HepG2 (cell line): Measurements from ENCODE around the gene FLT3LG. TPM values are rescaled to one million over a fixed set of nuclear protein-coding genes. Genes with fewer than 3 reads are reported as not detected.

ENCODE experiments used
- CREB1 ChIP-seq, 2 experiments: fragments of 450-650 bp in 1 of 2; IDR thresholded peaks; 2 replicates each; pipeline ENCODE4 v1.6.1; 2016 to 2017; ENCODE audit warnings: control low read depth in 1 of 2, mild to moderate bottlenecking in 1 of 2, missing compliant biosample characterization in 1 of 2, missing genetic modification characterization in 1 of 2
- DNMT1 ChIP-seq: sonication (generic); formaldehyde crosslinking; IDR thresholded peaks from 2 replicates; pipeline ENCODE4 v1.5.1; 2020; ENCODE audit warnings: mild to moderate bottlenecking, missing genetic modification reagents
- EP300 ChIP-seq, 3 experiments: sonication (generic) in 1 of 3; formaldehyde crosslinking in 1 of 3; IDR thresholded peaks; 2 replicates each; pipeline versions ENCODE4 v1.5.1 to v1.6.1; 2011 to 2020; ENCODE audit warnings: low read depth in 2 of 3, low read length in 2 of 3, borderline replicate concordance in 1 of 3, improper control_type of control experiment in 1 of 3, mild to moderate bottlenecking in 1 of 3, missing genetic modification reagents in 1 of 3, moderate library complexity in 1 of 3
- KDM1A ChIP-seq: IDR thresholded peaks from 2 replicates; pipeline ENCODE4 v1.6.1; 2016; ENCODE audit warnings: missing compliant biosample characterization
- MAF1 ChIP-seq: sonication (generic); formaldehyde crosslinking; IDR thresholded peaks from 2 replicates; pipeline ENCODE4 v1.5.0; 2020; ENCODE audit warnings: missing genetic modification reagents, borderline replicate concordance
- PTBP1 ChIP-seq: fragments of 200-400 bp; formaldehyde crosslinking; IDR thresholded peaks from 2 replicates; pipeline ENCODE4 v1.6.1; 2018; ENCODE audit warnings: low read length, low read depth; ENCODE audit not compliant: poor library complexity, severe bottlenecking
- REXO4 ChIP-seq: sonication (generic); formaldehyde crosslinking; IDR thresholded peaks from 2 replicates; pipeline ENCODE4 v1.8.0; 2022; ENCODE audit warnings: missing genetic modification reagents, mild to moderate bottlenecking, borderline replicate concordance
- RNF2 ChIP-seq: fragments of 450-650 bp; conservative IDR thresholded peaks from 2 replicates; pipeline ENCODE4 v1.6.1; 2016; ENCODE audit warnings: low read depth
- ZNF124 ChIP-seq: sonication (generic); formaldehyde crosslinking; IDR thresholded peaks from 2 replicates; pipeline ENCODE4 v1.4.0; 2020; ENCODE audit warnings: missing genetic modification reagents
- ZNF235 ChIP-seq: sonication (generic); formaldehyde crosslinking; IDR thresholded peaks from 2 replicates; pipeline ENCODE4 v1.8.1; 2023; ENCODE audit warnings: mild to moderate bottlenecking, missing genetic modification reagents, borderline replicate concordance
- ZNF256 ChIP-seq: sonication (generic); formaldehyde crosslinking; conservative IDR thresholded peaks from 2 replicates; pipeline ENCODE4 v1.4.0; 2020; ENCODE audit warnings: missing genetic modification reagents
- ZNF367 ChIP-seq: sonication (generic); formaldehyde crosslinking; IDR thresholded peaks from 2 replicates; pipeline ENCODE4 v1.4.0; 2020; ENCODE audit warnings: missing genetic modification reagents, borderline replicate concordance
- ZNF547 ChIP-seq: sonication (generic); formaldehyde crosslinking; IDR thresholded peaks from 2 replicates; pipeline ENCODE4 v1.5.1; 2020; ENCODE audit warnings: mild to moderate bottlenecking, missing genetic modification reagents
- ZNF674 ChIP-seq: sonication (generic); formaldehyde crosslinking; IDR thresholded peaks from 2 replicates; pipeline ENCODE4 v1.5.0; 2020; ENCODE audit warnings: low read depth, mild to moderate bottlenecking, missing genetic modification reagents
- ZNF792 ChIP-seq: IDR thresholded peaks from 2 replicates; pipeline ENCODE4 v1.6.1; 2016
- polyA plus RNA-seq, 8 experiments: library from polyadenylated mRNA; depleted of rRNA in 3 of 8; stranded (reverse) in 7 of 8; unstranded in 1 of 8; fragments of >200 nt; fragmentation: Illumina TruSeq in 4 of 8; extraction: Trizol in 4 of 8; gene quantifications; 2 replicates each; pipeline versions ENCODE4 v1.2.1 to v1.2.3, GENCODE V29; 2011 to 2016; ENCODE audit warnings: low read depth in 4 of 8, missing spikeins in 1 of 8, mixed read lengths in 1 of 8; ENCODE audit not compliant: insufficient read depth in 1 of 8
- total RNA-seq, 5 experiments: library from RNA; depleted of rRNA; stranded (reverse); fragments of >200 nt; fragmentation: Illumina TruSeq; extraction: Trizol; gene quantifications; 2 replicates each; pipeline ENCODE4 v1.2.3, GENCODE V29; 2016; ENCODE audit warnings: low read depth in 1 of 5
- TF ChIP-seq, protein P1 (sequence below): IDR thresholded peaks from 2 replicates; pipeline ENCODE4 v1.6.1; 2016; ENCODE audit warnings: missing compliant biosample characterization, missing genetic modification reagents, borderline replicate concordance
- TF ChIP-seq, protein P2 (sequence below): fragments of 450-650 bp; IDR thresholded peaks from 2 replicates; pipeline ENCODE4 v1.6.1; 2017
- TF ChIP-seq, protein P3 (sequence below): sonication (generic); formaldehyde crosslinking; IDR thresholded peaks from 2 replicates; pipeline ENCODE4 v1.5.0; 2020; ENCODE audit warnings: mild to moderate bottlenecking, missing genetic modification reagents, moderate library complexity
- TF ChIP-seq, protein P4 (sequence below): IDR thresholded peaks from 2 replicates; pipeline ENCODE4 v1.6.1; 2018; ENCODE audit warnings: missing genetic modification reagents
- TF ChIP-seq, protein P5 (sequence below): sonication (generic); formaldehyde crosslinking; IDR thresholded peaks from 2 replicates; pipeline ENCODE4 v1.4.0; 2020; ENCODE audit warnings: mild to moderate bottlenecking, missing genetic modification reagents

The FLT3LG gene
- total and polyA plus RNA-seq, 2 of the 13 experiments (the other 11 are each of a cell fraction or from before 2014, with no cell fraction given): 1.5 to 2.6 TPM

DNA sequence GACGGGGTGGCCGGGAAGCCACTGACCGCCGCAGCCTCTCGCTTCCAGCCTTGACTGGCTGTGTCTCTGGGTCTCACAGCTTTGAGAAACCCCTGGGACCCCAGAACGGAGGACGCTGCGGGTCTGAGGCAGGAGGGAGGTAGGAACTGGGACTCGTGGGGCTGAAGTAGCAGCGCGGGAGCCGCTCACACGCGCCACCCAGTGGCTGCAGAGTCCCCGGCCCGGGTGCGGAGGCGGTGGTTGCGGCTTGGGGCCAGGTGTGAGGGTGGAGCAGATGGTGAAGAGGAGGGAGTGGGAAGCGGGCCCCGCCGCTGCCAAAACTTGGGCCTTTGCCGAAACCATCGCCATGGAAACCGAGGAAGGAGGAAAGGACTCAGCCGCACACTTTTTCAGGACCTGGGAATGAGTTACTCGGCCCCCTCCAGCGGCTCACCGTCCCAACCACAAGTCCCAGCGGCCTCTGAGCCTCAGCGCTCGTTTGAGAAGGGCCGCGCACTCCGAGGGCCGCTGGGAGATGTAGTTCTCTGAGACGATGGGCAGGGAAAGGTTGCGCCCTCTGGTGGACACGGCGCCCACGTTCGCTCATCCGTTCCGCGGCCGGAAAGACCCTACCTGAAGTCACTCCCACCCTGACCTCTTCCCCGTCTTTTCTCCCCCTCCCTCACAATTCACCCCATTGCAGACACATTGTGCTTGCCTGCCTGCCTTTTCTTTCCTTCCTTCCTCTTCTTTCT lies 30.5 kb upstream of the FLT3LG start (continued):
- TF ChIP-seq, protein P1, sequence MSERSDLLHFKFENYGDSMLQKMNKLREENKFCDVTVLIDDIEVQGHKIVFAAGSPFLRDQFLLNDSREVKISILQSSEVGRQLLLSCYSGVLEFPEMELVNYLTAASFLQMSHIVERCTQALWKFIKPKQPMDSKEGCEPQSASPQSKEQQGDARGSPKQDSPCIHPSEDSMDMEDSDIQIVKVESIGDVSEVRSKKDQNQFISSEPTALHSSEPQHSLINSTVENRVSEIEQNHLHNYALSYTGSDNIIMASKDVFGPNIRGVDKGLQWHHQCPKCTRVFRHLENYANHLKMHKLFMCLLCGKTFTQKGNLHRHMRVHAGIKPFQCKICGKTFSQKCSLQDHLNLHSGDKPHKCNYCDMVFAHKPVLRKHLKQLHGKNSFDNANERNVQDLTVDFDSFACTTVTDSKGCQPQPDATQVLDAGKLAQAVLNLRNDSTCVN (CRISPR knock-in tag): no peak; the same call in 1 of the 2 replicates
- TF ChIP-seq DNMT1 (CRISPR knock-in tag) (no peak), ZNF235 (no peak), ZNF674 (CRISPR knock-in tag) (no peak), ZNF124 (peak; percentile 52; the same call in 1 of the 2 replicates), ZNF256 (CRISPR knock-in tag) (no peak), RNF2 (0 out of 2 replicates have a peak, but pooled peaks have one; percentile 46), ZNF367 (no peak), CREB1 (IDR thresholded peaks at IDR 0.05) (no peak), CREB1 (CRISPR knock-in tag; IDR thresholded peaks at IDR 0.05) (peak; percentile 63), PTBP1 (no peak), ZNF792 (peak; percentile 56; the same call in 1 of the 2 replicates), EP300 (IDR thresholded peaks at IDR 0.05; ENCODE audit: low read depth in 2 of 2, low read length in 2 of 2) (no peak), EP300 (CRISPR knock-in tag; IDR thresholded peaks at IDR 0.05; ENCODE audit: borderline replicate concordance) (no peak), ZNF547 (peak; percentile 75; the same call in 1 of the 2 replicates), MAF1 (CRISPR knock-in tag) (no peak), KDM1A (no peak), REXO4 (CRISPR knock-in tag) (no peak)
- TF ChIP-seq, protein P2, sequence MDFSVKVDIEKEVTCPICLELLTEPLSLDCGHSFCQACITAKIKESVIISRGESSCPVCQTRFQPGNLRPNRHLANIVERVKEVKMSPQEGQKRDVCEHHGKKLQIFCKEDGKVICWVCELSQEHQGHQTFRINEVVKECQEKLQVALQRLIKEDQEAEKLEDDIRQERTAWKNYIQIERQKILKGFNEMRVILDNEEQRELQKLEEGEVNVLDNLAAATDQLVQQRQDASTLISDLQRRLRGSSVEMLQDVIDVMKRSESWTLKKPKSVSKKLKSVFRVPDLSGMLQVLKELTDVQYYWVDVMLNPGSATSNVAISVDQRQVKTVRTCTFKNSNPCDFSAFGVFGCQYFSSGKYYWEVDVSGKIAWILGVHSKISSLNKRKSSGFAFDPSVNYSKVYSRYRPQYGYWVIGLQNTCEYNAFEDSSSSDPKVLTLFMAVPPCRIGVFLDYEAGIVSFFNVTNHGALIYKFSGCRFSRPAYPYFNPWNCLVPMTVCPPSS: no peak
- TF ChIP-seq, protein P3, sequence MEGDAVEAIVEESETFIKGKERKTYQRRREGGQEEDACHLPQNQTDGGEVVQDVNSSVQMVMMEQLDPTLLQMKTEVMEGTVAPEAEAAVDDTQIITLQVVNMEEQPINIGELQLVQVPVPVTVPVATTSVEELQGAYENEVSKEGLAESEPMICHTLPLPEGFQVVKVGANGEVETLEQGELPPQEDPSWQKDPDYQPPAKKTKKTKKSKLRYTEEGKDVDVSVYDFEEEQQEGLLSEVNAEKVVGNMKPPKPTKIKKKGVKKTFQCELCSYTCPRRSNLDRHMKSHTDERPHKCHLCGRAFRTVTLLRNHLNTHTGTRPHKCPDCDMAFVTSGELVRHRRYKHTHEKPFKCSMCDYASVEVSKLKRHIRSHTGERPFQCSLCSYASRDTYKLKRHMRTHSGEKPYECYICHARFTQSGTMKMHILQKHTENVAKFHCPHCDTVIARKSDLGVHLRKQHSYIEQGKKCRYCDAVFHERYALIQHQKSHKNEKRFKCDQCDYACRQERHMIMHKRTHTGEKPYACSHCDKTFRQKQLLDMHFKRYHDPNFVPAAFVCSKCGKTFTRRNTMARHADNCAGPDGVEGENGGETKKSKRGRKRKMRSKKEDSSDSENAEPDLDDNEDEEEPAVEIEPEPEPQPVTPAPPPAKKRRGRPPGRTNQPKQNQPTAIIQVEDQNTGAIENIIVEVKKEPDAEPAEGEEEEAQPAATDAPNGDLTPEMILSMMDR (CRISPR knock-in tag): peak; percentile 84
- TF ChIP-seq, protein P4, sequence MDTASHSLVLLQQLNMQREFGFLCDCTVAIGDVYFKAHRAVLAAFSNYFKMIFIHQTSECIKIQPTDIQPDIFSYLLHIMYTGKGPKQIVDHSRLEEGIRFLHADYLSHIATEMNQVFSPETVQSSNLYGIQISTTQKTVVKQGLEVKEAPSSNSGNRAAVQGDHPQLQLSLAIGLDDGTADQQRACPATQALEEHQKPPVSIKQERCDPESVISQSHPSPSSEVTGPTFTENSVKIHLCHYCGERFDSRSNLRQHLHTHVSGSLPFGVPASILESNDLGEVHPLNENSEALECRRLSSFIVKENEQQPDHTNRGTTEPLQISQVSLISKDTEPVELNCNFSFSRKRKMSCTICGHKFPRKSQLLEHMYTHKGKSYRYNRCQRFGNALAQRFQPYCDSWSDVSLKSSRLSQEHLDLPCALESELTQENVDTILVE (CRISPR knock-in tag): no peak
- TF ChIP-seq, protein P5, sequence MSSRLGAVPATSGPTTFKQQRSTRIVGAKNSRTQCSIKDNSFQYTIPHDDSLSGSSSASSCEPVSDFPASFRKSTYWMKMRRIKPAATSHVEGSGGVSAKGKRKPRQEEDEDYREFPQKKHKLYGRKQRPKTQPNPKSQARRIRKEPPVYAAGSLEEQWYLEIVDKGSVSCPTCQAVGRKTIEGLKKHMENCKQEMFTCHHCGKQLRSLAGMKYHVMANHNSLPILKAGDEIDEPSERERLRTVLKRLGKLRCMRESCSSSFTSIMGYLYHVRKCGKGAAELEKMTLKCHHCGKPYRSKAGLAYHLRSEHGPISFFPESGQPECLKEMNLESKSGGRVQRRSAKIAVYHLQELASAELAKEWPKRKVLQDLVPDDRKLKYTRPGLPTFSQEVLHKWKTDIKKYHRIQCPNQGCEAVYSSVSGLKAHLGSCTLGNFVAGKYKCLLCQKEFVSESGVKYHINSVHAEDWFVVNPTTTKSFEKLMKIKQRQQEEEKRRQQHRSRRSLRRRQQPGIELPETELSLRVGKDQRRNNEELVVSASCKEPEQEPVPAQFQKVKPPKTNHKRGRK (CRISPR knock-in tag): peak; percentile 98
